ENCODE data around the gene ANO10.

DNA sequence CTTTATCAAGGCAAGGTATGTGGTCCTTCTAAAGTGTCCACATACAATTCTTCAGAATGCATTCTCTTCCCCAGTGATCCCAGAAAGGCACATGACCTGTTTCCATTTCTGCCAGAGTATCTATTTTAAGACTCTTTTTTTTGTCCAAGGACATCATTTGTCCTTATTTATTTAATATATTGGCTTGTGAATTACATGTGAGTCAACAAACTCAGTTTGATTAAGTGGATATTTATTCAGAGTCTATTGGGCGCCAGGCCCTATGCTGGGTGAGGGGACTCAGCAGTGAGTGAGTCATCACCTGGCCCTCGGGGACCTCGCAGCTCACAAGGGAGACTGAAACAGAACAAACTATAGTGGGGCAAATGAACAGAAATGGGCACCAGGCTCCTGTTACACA is 198.7 kb downstream of the ANO10 start:
- TF ChIP-seq, protein P1, sequence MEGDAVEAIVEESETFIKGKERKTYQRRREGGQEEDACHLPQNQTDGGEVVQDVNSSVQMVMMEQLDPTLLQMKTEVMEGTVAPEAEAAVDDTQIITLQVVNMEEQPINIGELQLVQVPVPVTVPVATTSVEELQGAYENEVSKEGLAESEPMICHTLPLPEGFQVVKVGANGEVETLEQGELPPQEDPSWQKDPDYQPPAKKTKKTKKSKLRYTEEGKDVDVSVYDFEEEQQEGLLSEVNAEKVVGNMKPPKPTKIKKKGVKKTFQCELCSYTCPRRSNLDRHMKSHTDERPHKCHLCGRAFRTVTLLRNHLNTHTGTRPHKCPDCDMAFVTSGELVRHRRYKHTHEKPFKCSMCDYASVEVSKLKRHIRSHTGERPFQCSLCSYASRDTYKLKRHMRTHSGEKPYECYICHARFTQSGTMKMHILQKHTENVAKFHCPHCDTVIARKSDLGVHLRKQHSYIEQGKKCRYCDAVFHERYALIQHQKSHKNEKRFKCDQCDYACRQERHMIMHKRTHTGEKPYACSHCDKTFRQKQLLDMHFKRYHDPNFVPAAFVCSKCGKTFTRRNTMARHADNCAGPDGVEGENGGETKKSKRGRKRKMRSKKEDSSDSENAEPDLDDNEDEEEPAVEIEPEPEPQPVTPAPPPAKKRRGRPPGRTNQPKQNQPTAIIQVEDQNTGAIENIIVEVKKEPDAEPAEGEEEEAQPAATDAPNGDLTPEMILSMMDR (IDR thresholded peaks at IDR 0.05) = no peak
- no peak for TF ChIP-seq POLR2A (IDR thresholded peaks at IDR 0.05)

Measured in heart left ventricle (tissue), 13 donors.